Measurements from ENCODE around the gene CHML. TPM values are rescaled to one million over a fixed set of nuclear protein-coding genes. Genes with fewer than 3 reads are reported as not detected.

Gene CHML
- 13.7 and 14.0 TPM in 2 replicates for total RNA-seq

GRCh38 chr1:241640149-241640866 lies at the start of gene CHML, which contains the start of gene OPN3:
Gene CHML, minus strand, starts transcription at chr1:241640369. Its CDS starts 4,603 bp downstream, at chr1:241635766.
Gene OPN3, minus strand, starts transcription at chr1:241640369. Its CDS starts 115 bp downstream, at chr1:241640254.

GRCh38 chr1:241652012-241652411 lies 11.8 kb upstream of the CHML start, which contains the start of gene WDR64:
Gene WDR64, plus strand, starts transcription at chr1:241652281. Its CDS starts 204 bp downstream, at chr1:241652485.

Other genes with a start within 250 kb of the CHML start
- gene FH, start 120.6 kb downstream of the CHML start, total RNA-seq = 73.2 and 88.2 TPM in 2 replicates
- under 0.01 TPM in 1 of 2 replicates, not detected in the other for gene KMO, start 108.0 kb downstream of the CHML start, total RNA-seq
- gene OPN3, start within 50 bp of the CHML start, total RNA-seq = 12.7 and 21.7 TPM in 2 replicates
- gene WDR64, start 11.9 kb upstream of the CHML start, total RNA-seq = not detected in 2 replicates
- 4.8 and 10.6 TPM in 2 replicates for gene EXO1, start 207.8 kb upstream of the CHML start, total RNA-seq